Transverse colon (tissue), 4 donors: ENCODE data around the gene BNIP5. TPM values are rescaled to one million over a fixed set of nuclear protein-coding genes. Genes with fewer than 3 reads are reported as not detected.

ENCODE experiments used
- DNase-seq: peaks from one replicate; pipeline ENCODE4 v3.0.0-alpha.2; 2019
- H3K27ac ChIP-seq, 4 donors: fragments of 200-600 bp; sonication (generic); 2 replicates each; pipeline ENCODE4 v1.5.1; 2016 to 2018; ENCODE audit warnings: inconsistent platforms in 4 of 4
- H3K27me3 ChIP-seq: fragments of 200-600 bp; sonication (generic); 2 replicates; pipeline ENCODE4 v1.5.1; 2017; ENCODE audit warnings: inconsistent platforms
- H3K36me3 ChIP-seq, 4 donors: fragments of 200-600 bp; sonication (generic); 2 replicates each; pipeline ENCODE4 v1.5.1; 2017 to 2019; ENCODE audit warnings: inconsistent platforms in 4 of 4
- H3K4me1 ChIP-seq, 4 donors: fragments of 200-600 bp; sonication (generic); 2 replicates each; pipeline ENCODE4 v1.5.1; 2017 to 2020; ENCODE audit warnings: inconsistent platforms in 4 of 4
- H3K4me3 ChIP-seq, 4 donors: fragments of 200-600 bp; sonication (generic); 1 replicate in 1 of 4; 2 replicates in 3 of 4; pipeline versions ENCODE4 v1.5.1 to v1.6.1; 2017 to 2019; ENCODE audit warnings: inconsistent platforms in 4 of 4
- H3K9me3 ChIP-seq, 2 donors: fragments of 200-600 bp; sonication (generic); 2 replicates each; pipeline ENCODE4 v1.5.1; 2017 to 2019; ENCODE audit warnings: inconsistent platforms in 2 of 2
- CTCF ChIP-seq, 5 experiments: fragments of 200-600 bp in 3 of 5; fragments of 450-650 bp in 2 of 5; sonication (generic) in 3 of 5; IDR thresholded peaks; 1 replicate in 2 of 5; 2 replicates in 3 of 5; pipeline ENCODE4 v1.5.1; 2016 to 2017; ENCODE audit warnings: antibody characterized with exemption in 5 of 5, inconsistent platforms in 3 of 5, mild to moderate bottlenecking in 2 of 5, moderate library complexity in 1 of 5
- EP300 ChIP-seq: sonication (generic); formaldehyde crosslinking; IDR thresholded peaks from one replicate; pipeline ENCODE4 v1.6.1; 2017; ENCODE audit warnings: antibody characterized with exemption, low read depth
- POLR2A ChIP-seq: fragments of 450-650 bp; IDR thresholded peaks from one replicate; pipeline ENCODE4 v1.6.1; 2016; ENCODE audit warnings: antibody characterized with exemption, mild to moderate bottlenecking, moderate library complexity
- POLR2AphosphoS5 ChIP-seq, 3 donors: sonication (generic); formaldehyde crosslinking; IDR thresholded peaks; one replicate each; pipeline ENCODE4 v1.6.1; 2016; ENCODE audit warnings: antibody characterized with exemption in 3 of 3
- WGBS, 2 donors: methylation state at CpG; one replicate each; pipeline ENCODE4 v1.1.5; 2018; ENCODE audit warnings: low coverage in 1 of 2; 5-methylcytosine and 5-hydroxymethylcytosine counted together
- in situ Hi-C, 4 donors: fragments of 200-750 bp; cut with MboI; loops; one replicate each; pipeline versions ENCODE4 v1.15.0 to v1.15.1; 2017; ENCODE audit warnings: low sequenced_read_pairs in 3 of 4, low pct_ligation_motif_present in 1 of 4, low pct_unique_long_range_greater_than_20kb in 1 of 4
- intact Hi-C: fragments of 100-400 bp; cut with DNase I; formaldehyde crosslinking; loops from one replicate; pipeline ENCODE4 v1.15.1; 2023; ENCODE audit warnings: low total_unique reads
- total RNA-seq, 4 donors: library from RNA; depleted of rRNA; stranded (reverse); fragments of >200 nt; gene quantifications; one replicate each; pipeline ENCODE4 v1.1.0, GENCODE V29; 2016

The BNIP5 gene
- total RNA-seq, 4 donors from 2014 or later, result 6.0 to 23.6 (median 14.1) TPM

GRCh38 chr6:36266913-36267644 lies 69.6 kb downstream of the BNIP5 start:
- TF ChIP-seq CTCF (IDR thresholded peaks at IDR 0.05) (no peak), EP300 (no peak), POLR2AphosphoS5 (IDR thresholded peaks at IDR 0.05) (no peak), POLR2A (no peak)
- H3K27ac ChIP-seq, result no peak overlapping the region
- intact Hi-C loops (no loop called here), in situ Hi-C loops (no loop called here)
- H3K4me1 ChIP-seq, result peaks cover 0 to 6% (median 0%) of the 10 kb centered on the region in 4 donors
- no peak for DNase-seq
- H3K4me3 ChIP-seq, result no peak overlapping the region
- peaks cover 0 to 9% of the 10 kb centered on the region in 2 donors for H3K9me3 ChIP-seq
- H3K27me3 ChIP-seq, result peaks cover 14% of the 10 kb centered on the region
- WGBS, 2 donors, result 80 to 92% methylated on average over 1 to 13 of the region's 13 CpGs
- H3K36me3 ChIP-seq, result no peaks in the 10 kb centered on the region

Other genes with a start within 250 kb of the BNIP5 start
- gene MAPK13, start 206.4 kb downstream of the BNIP5 start, total RNA-seq, result 100 to 1,000 TPM in 3 of 4 donors, 10 to 100 TPM in 1; 67.7 to 200 (median 146) TPM
- 100 to 1,000 TPM in 2 of 4 donors, 10 to 100 TPM in 2; 74.8 to 209 (median 90.6) TPM for gene BRPF3, start 140.1 kb downstream of the BNIP5 start, total RNA-seq
- gene PNPLA1, start 66.8 kb downstream of the BNIP5 start, total RNA-seq, result 1 to 10 TPM in 1 of 4 donors, under 1 TPM in 1, not detected in 2; 0.79 to 1.1 TPM
- 1 to 10 TPM; 1.3 to 4.2 (median 3.0) TPM for gene ETV7, start 50.8 kb upstream of the BNIP5 start, total RNA-seq
- gene PXT1, start 106.0 kb upstream of the BNIP5 start, total RNA-seq, result under 1 TPM in 1 of 4 donors, not detected in 3; 0.14 TPM
- 10 to 100 TPM; 23.2 to 61.9 (median 29.9) TPM for gene KCTD20, start 106.1 kb upstream of the BNIP5 start, total RNA-seq
- 100 to 1,000 TPM in 1 of 4 donors, 10 to 100 TPM in 3; 59.1 to 101 (median 86.4) TPM for gene STK38, start 210.6 kb upstream of the BNIP5 start, total RNA-seq